GM21717 (cell line): ENCODE results near the gene GNRHR.
"Not testable (repeated sequence)": the region's sequence is repeated elsewhere in the genome, so short reads cannot be mapped to it uniquely, and the experiment has no call there.

Source experiments
- ATAC-seq: cut with Tn5 transposase; IDR thresholded peaks from one replicate; pipeline ENCODE4 v1.9.1; 2021; ENCODE audit warnings: mild to moderate bottlenecking, moderate library complexity; ENCODE audit not compliant: unreplicated experiment

GNRHR gene

GRCh38 chr4:67730511-67730910 lies 23.7 kb downstream of the GNRHR start:
- ATAC-seq = not testable (repeated sequence)

GRCh38 chr4:67727124-67727850 lies 26.9 kb downstream of the GNRHR start:
- no peak for ATAC-seq

DNA sequence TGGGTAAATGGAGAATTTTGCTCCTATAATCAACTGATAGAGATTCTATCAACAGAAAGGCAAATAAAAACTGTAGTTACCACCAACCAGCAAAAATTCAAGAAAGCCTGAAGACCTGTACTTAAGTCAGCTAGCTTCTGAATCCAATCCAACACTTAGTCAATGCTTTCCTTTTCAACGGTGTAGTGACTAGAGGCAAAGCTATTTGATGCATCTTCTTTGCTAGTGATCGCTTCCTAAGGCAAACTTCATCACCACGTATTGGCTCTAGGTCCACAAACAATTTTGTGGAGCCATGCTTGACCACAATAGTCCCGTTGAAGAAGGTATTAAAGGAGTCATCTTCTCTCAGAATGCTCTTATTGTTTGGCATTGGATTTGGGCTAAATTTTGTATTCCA lies 28.2 kb downstream of the GNRHR start:
- no peak for ATAC-seq

- ATAC-seq = no peak
Observed at GRCh38 chr4:67725132-67725531, 29.1 kb downstream of the GNRHR start.

DNA sequence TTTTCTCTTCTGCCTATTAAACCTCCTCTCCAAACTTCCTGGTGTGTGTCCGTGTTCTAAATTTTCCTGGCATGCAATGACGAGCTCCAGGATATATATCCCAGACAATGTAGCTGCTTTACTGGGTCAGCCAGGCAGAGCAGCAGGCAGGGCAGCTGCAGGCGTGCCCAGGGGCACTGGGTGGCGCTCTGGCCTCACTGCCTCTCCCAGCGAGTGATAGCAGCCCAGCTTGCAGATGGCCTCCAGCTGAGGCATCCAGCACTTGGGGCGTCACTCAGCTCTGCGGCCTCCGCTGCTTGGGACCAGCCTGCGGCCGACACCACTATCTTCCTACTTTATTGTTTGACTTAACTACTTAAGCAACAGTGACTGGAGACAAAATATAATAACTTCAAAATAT lies 30.2 kb downstream of the GNRHR start:
- no peak for ATAC-seq

- ATAC-seq = no peak
Observed at GRCh38 chr4:67723341-67723740, 30.8 kb downstream of the GNRHR start.

DNA sequence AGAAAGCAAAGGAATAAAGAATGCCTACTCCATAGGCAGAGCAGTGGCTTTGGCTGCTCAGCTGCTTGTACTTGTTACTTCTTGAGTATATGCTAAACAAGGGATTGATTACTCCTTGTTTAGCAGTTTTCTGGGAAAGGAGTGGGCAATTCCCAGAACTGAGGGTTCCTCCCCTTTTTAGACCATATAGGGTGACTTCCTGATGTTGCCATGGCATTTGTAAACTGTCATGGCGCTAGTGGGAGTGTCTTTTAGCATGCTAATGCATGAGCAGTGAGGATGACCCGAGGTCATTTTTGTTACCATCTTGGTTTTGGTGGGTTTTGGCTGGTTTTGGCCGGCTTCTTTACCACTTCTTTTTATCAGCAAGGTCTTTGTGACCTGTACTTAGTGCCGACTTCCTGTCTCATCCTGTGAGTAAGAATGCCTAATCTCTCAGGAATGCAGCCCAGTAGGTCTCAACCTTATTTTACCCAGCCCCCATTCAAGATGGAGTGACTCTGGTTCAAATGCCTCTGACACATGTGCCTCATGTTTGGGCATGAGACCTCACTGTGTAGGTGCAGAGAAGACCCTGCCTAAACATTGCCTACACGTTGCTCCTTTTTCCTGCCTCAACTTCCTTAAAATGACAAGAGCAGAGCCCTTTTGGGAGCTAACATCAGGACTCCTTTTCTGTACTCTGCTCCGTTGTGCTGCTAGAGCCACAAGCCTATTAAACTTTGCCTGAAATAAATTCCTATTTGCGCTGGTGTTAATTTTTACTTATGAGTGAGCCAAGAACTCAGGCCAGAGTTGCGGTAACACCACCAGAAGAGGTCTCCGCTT lies 32.2 kb downstream of the GNRHR start:
- no peak for ATAC-seq

GRCh38 chr4:67721315-67721769 lies 32.8 kb downstream of the GNRHR start:
- no peak for ATAC-seq

DNA sequence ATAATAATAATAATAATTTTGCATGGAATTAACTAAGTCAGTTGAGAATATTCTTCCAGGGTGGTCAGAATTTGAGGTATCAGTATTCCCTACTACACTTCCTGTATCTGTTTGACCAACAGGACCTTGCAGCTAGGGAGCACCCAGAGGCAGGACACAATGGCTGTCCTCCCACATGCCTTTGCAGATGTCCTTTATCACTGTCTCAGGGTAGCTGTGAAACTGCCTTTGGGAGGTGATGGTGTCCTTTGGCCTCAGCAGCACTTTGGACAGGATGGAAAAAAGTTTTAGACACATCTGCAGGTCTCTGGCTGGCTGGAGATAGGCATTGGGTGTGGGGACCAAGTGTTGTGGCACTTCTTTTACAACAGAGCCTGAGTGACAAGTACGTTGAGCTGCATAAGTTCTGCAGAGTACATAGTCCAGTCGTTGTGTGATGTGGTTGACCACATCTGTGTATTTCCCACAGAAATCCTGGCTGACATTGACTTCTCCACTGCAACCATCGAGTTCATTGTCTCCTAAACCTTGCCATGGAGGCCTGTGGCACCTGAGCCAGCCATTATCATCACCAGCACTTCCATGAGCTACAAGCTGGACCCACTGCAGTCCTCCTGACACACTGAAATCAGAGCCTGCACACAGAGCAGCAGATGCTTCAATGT lies 34.1 kb downstream of the GNRHR start:
- ATAC-seq = no peak

DNA sequence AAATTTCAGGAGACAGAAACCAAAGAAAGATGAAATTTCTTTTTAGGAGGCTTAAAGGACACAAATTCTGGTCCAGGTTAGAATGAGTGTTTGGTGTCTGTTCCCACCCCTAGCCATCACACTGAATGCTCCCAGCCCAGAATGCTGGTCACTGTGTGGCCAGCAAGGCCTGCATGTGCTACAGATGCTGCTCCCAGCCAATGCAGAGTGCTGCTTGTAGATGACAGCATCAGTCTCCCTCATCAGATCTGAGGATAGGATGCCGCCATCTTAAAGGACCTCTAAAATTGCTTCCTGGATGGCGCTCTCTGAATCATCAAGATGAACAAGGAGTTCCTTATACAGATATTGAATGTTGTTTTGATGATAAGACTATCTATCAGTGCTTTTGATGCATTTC lies 35.3 kb downstream of the GNRHR start:
- no peak for ATAC-seq

DNA sequence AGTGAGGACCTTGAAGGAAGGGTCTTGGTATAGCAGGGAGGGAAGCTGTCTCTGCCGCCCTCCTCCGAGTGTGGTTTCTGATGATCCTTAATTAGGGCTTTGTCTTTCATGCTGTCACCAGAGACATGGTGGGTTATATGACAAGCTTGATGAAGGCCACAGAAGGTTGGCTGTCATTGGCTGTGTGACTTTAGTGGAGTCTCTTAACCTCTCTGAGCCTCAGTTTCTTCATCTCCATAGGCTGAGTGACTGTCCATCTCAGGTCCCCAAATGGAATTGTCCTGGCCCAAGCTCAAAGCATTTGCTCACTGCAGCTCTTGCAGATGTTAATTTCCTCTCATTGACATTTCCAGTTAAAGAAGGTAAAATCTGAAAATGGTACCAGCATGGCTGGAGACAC lies 36.6 kb downstream of the GNRHR start:
- no peak for ATAC-seq

- no peak for ATAC-seq
Observed at GRCh38 chr4:67714955-67715354, 39.2 kb downstream of the GNRHR start.

GRCh38 chr4:67714248-67714583 lies 40.0 kb downstream of the GNRHR start:
- ATAC-seq = peak; percentile 51

GRCh38 chr4:67713529-67714247 lies 40.5 kb downstream of the GNRHR start:
- ATAC-seq = no peak

- ATAC-seq = no peak
Observed at GRCh38 chr4:67712650-67713528, 41.3 kb downstream of the GNRHR start.

GRCh38 chr4:67712000-67712625 lies 42.1 kb downstream of the GNRHR start:
- no peak for ATAC-seq

DNA sequence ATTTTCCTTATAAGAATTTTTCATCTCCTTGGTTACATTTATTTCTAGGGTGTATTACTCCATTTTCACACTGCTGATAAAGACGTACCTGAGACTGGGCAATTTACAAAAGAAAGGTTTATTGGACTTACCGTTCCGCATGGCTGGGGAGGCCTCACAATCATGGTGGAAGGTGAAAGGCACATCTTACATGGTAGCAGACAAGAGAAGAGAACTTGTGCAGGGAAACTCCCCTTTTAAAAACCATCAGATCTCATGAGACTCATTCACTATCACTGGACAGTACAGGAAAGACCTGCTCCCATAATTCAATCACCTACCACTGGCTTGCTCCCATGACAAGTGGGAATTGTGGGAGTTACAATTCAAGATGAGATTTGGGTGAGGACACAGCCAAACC lies 47.5 kb downstream of the GNRHR start:
- ATAC-seq = not testable (repeated sequence)

DNA sequence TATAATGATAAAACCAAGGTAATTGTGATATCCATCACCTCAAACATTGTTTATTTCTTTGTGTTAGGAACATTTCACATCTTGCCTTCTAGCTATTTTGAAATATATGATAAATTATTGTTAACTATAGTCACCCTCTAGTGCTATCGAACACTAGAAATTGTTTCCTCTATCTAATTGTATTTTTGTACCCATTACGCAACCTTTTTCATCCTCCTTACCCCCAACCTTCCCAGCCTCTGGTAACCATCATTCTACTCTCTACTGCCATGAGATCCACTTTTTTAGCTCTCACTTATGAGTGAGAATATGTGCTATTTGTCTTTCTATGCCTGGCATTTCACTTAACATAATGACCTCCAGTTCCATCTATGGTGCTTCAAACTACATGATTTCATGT lies 49.3 kb downstream of the GNRHR start:
- ATAC-seq = no peak

DNA sequence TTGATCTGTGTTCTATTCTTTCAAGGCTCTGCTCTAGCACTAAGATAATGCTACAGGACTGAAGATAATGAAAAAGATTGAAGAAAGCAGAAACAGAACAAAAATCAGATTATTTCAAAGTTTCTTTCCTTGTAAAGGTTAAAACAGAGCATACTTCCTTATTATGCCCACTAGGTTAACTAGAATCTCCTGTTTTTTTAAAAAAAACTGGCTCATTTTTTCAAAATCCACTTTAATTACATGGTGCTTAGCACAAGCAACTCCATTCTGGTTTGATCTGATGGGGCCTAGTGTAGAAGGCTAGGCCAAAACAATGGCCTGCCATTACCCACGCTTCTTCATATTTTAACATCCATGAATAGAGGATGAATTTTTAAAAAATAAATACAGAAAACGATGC lies 52.0 kb downstream of the GNRHR start:
- ATAC-seq = no peak

GRCh38 chr4:67701517-67701850 lies 52.7 kb downstream of the GNRHR start:
- no peak for ATAC-seq
